NCI-H1436 (cell line): ENCODE data around the gene FBXL14.

Experiments
- DNase-seq: peaks from one replicate; lab custom pipeline; 2025; lab: John Stamatoyannopoulos, UW

The FBXL14 gene

GRCh38 chr12:1593174-1594005, 991 bp downstream of the FBXL14 start:
- DNase-seq = no peak

- DNase-seq = no peak
Measured at GRCh38 chr12:1592444-1593173, 1.8 kb downstream of the FBXL14 start.

- no peak for DNase-seq
Measured at GRCh38 chr12:1591543-1591942, 2.8 kb downstream of the FBXL14 start.

- DNase-seq = no peak
Measured at GRCh38 chr12:1591034-1591433, 3.3 kb downstream of the FBXL14 start.

- no peak for DNase-seq
Measured at GRCh38 chr12:1590221-1590979, 4.0 kb downstream of the FBXL14 start.

- no peak for DNase-seq
Measured at GRCh38 chr12:1588575-1588947, 5.8 kb downstream of the FBXL14 start.

GRCh38 chr12:1587927-1588574, 6.3 kb downstream of the FBXL14 start:
- no peak for DNase-seq

GRCh38 chr12:1584326-1584725, 10.1 kb downstream of the FBXL14 start:
- no peak for DNase-seq

- DNase-seq = peak; percentile 87
Measured at GRCh38 chr12:1583421-1584078, 10.8 kb downstream of the FBXL14 start.

GRCh38 chr12:1582709-1583050, 11.7 kb downstream of the FBXL14 start:
- DNase-seq = no peak

- no peak for DNase-seq
Measured at GRCh38 chr12:1581973-1582708, 12.2 kb downstream of the FBXL14 start.

- no peak for DNase-seq
Measured at GRCh38 chr12:1580526-1580925, 13.9 kb downstream of the FBXL14 start.

- DNase-seq = no peak
Measured at GRCh38 chr12:1579651-1580435, 14.5 kb downstream of the FBXL14 start.

- no peak for DNase-seq
Measured at GRCh38 chr12:1576410-1577241, 17.8 kb downstream of the FBXL14 start.

- peak; percentile 6 for DNase-seq
Measured at GRCh38 chr12:1575408-1576401, 18.7 kb downstream of the FBXL14 start.

GRCh38 chr12:1574865-1575259, 19.5 kb downstream of the FBXL14 start:
- DNase-seq = no peak

- no peak for DNase-seq
Measured at GRCh38 chr12:1573960-1574864, 20.2 kb downstream of the FBXL14 start.
